ENCODE data around the gene SELENOO. TPM values are rescaled to one million over a fixed set of nuclear protein-coding genes. Genes with fewer than 3 reads are reported as not detected.

SELENOO gene
- total RNA-seq, 1 experiment from 2014 or later, result 27.4 TPM

GRCh38 chr22:50160947-50161346 lies 39.9 kb upstream of the SELENOO start:
- intact Hi-C loops (cut with micrococcal nuclease; ENCODE audit: unreplicated experiment), result no loop called here
- no peaks in the 10 kb centered on the region for H3K79me2 ChIP-seq (ENCODE audit: low read depth)
- ChIA-PET POLR2A (ENCODE audit: unreplicated experiment) (no interaction called here), CTCF (no interaction called here)
- BruUV-seq (replicated peaks), result no TSS peak
- H3K27ac ChIP-seq, result no peak overlapping the region
- H4K20me1 ChIP-seq (ENCODE audit: insufficient read depth), result no peaks in the 10 kb centered on the region
- H3F3A ChIP-seq (ENCODE audit: insufficient read depth, low read depth), result no peaks in the 10 kb centered on the region
- H3K4me2 ChIP-seq, result no peak overlapping the region
- H3K4me1 ChIP-seq (replicated peaks; ENCODE audit: insufficient read depth), result no peaks in the 10 kb centered on the region
- no peaks in the 10 kb centered on the region for H3K9me3 ChIP-seq (ENCODE audit: insufficient read depth, low read depth)
- no peaks in the 10 kb centered on the region for H3K9me2 ChIP-seq (ENCODE audit: insufficient read depth)
- no peaks in the 10 kb centered on the region for H3K36me3 ChIP-seq (ENCODE audit: low read depth)
- TF ChIP-seq EZH2 (IDR thresholded peaks at IDR 0.05; ENCODE audit: low read depth) (no peak), CTCF (conservative IDR thresholded peaks at IDR 0.05) (no peak)
- DNase-seq, result no peak
- H2AFZ ChIP-seq, result no peak overlapping the region
- no peak overlapping the region for H3K4me3 ChIP-seq
- H3K27me3 ChIP-seq (ENCODE audit: insufficient read depth, low read depth), result peaks cover 21% of the 10 kb centered on the region; the same call in 1 of the 2 replicates

- Histone ChIP-seq H4K20me1 (ENCODE audit: insufficient read depth) (no peaks in the 10 kb centered on the region), H3F3A (ENCODE audit: insufficient read depth, low read depth) (no peaks in the 10 kb centered on the region), H3K4me2 (no peak overlapping the region), H3K9me3 (ENCODE audit: insufficient read depth, low read depth) (no peaks in the 10 kb centered on the region), H3K4me3 (no peak overlapping the region), H3K27me3 (ENCODE audit: insufficient read depth, low read depth) (peaks cover 21% of the 10 kb centered on the region; the same call in 1 of the 2 replicates), H3K4me1 (replicated peaks; ENCODE audit: insufficient read depth) (no peaks in the 10 kb centered on the region), H3K27ac (no peak overlapping the region), H2AFZ (no peak overlapping the region), H3K9me2 (ENCODE audit: insufficient read depth) (no peaks in the 10 kb centered on the region), H3K79me2 (ENCODE audit: low read depth) (no peaks in the 10 kb centered on the region), H3K36me3 (ENCODE audit: low read depth) (no peaks in the 10 kb centered on the region)
- POLR2A ChIA-PET (ENCODE audit: unreplicated experiment), result no interaction called here
- BruUV-seq (replicated peaks), result no TSS peak
- intact Hi-C loops (cut with micrococcal nuclease; ENCODE audit: unreplicated experiment), result no loop called here
- DNase-seq, result no peak
- CTCF ChIA-PET, result no interaction called here
- TF ChIP-seq EZH2 (IDR thresholded peaks at IDR 0.05; ENCODE audit: low read depth), result no peak
- TF ChIP-seq CTCF (conservative IDR thresholded peaks at IDR 0.05), result no peak
These were observed 39.1 kb upstream of the SELENOO start for GRCh38 chr22:50161508-50162390.

GRCh38 chr22:50162391-50162956 lies 38.3 kb upstream of the SELENOO start:
- Histone ChIP-seq H3K4me1 (replicated peaks; ENCODE audit: insufficient read depth) (no peaks in the 10 kb centered on the region), H3K4me2 (no peak overlapping the region), H3K4me3 (no peak overlapping the region), H3K36me3 (ENCODE audit: low read depth) (no peaks in the 10 kb centered on the region), H3K79me2 (ENCODE audit: low read depth) (no peaks in the 10 kb centered on the region), H4K20me1 (ENCODE audit: insufficient read depth) (no peaks in the 10 kb centered on the region), H3K9me2 (ENCODE audit: insufficient read depth) (no peaks in the 10 kb centered on the region), H3K27me3 (ENCODE audit: insufficient read depth, low read depth) (peaks cover 21% of the 10 kb centered on the region; the same call in 1 of the 2 replicates), H3F3A (ENCODE audit: insufficient read depth, low read depth) (no peaks in the 10 kb centered on the region), H3K27ac (no peak overlapping the region), H3K9me3 (ENCODE audit: insufficient read depth, low read depth) (no peaks in the 10 kb centered on the region), H2AFZ (no peak overlapping the region)
- no peak for DNase-seq
- BruUV-seq (replicated peaks), result no TSS peak
- ChIA-PET CTCF (no interaction called here), POLR2A (ENCODE audit: unreplicated experiment) (no interaction called here)
- TF ChIP-seq CTCF (conservative IDR thresholded peaks at IDR 0.05) (no peak), EZH2 (IDR thresholded peaks at IDR 0.05; ENCODE audit: low read depth) (no peak)
- intact Hi-C loops (cut with micrococcal nuclease; ENCODE audit: unreplicated experiment), result no loop called here

Measured in PC-9 (cell line).